A549 (cell line): Measurements from ENCODE around the gene APCDD1L.

ENCODE experiments used
- NPAS2 ChIP-seq: fragments of 250-450 bp; sonication (Bioruptor Pico); IDR thresholded peaks from 2 replicates; pipeline ENCODE4 v1.8.0; 2022; ENCODE audit warnings: mild to moderate bottlenecking, moderate library complexity, borderline replicate concordance
- POLR2A ChIP-seq: IDR thresholded peaks from 2 replicates; pipeline ENCODE4 v1.6.1; 2012; ENCODE audit warnings: mild to moderate bottlenecking, low read length
- RAD21 ChIP-seq, 2 experiments: fragments of >200 bp in 1 of 2; sonication (Bioruptor Twin) in 1 of 2; formaldehyde crosslinking in 1 of 2; IDR thresholded peaks in 1 of 2; conservative IDR thresholded peaks in 1 of 2; 2 replicates in 1 of 2; 3 replicates in 1 of 2; pipeline ENCODE4 v1.6.1; 2012 to 2018; ENCODE audit warnings: inconsistent platforms in 1 of 2
- TF ChIP-seq, protein P1 (sequence below): fragments of >200 bp; sonication (Bioruptor Twin); formaldehyde crosslinking; IDR thresholded peaks from 3 replicates; pipeline ENCODE4 v1.5.1; 2016
- TF ChIP-seq, protein P2 (sequence below): fragments of >200 bp; sonication (Bioruptor Twin); formaldehyde crosslinking; IDR thresholded peaks from 3 replicates; pipeline ENCODE4 v1.6.1; 2016

DNA sequence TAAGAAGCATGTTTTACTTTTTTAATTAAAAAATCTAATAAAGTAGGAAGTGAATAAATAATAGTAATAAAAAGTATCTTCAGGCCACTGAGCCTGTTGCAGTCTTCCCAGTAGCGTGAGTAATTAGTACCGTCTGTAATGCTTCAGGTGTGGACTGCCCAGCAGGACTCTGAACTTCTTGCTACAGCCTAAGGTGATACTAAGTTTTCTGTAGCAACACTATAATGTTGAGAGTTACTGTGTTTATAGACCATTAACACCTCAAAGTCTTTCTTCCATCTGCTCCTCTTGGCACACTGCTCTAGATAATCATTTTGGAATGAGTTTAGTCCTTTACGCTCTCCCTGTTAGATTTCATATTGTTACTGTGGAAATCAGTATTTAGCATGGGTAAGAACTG lies 97.8 kb downstream of the APCDD1L start:
- TF ChIP-seq NPAS2 (CRISPR knock-in tag) (no peak), RAD21 (conservative IDR thresholded peaks at IDR 0.05 in 1 of 2, IDR thresholded peaks at IDR 0.05 in 1 of 2) (no peak), POLR2A (no peak)
- TF ChIP-seq, protein P1, sequence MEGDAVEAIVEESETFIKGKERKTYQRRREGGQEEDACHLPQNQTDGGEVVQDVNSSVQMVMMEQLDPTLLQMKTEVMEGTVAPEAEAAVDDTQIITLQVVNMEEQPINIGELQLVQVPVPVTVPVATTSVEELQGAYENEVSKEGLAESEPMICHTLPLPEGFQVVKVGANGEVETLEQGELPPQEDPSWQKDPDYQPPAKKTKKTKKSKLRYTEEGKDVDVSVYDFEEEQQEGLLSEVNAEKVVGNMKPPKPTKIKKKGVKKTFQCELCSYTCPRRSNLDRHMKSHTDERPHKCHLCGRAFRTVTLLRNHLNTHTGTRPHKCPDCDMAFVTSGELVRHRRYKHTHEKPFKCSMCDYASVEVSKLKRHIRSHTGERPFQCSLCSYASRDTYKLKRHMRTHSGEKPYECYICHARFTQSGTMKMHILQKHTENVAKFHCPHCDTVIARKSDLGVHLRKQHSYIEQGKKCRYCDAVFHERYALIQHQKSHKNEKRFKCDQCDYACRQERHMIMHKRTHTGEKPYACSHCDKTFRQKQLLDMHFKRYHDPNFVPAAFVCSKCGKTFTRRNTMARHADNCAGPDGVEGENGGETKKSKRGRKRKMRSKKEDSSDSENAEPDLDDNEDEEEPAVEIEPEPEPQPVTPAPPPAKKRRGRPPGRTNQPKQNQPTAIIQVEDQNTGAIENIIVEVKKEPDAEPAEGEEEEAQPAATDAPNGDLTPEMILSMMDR: no peak
- TF ChIP-seq, protein P2, sequence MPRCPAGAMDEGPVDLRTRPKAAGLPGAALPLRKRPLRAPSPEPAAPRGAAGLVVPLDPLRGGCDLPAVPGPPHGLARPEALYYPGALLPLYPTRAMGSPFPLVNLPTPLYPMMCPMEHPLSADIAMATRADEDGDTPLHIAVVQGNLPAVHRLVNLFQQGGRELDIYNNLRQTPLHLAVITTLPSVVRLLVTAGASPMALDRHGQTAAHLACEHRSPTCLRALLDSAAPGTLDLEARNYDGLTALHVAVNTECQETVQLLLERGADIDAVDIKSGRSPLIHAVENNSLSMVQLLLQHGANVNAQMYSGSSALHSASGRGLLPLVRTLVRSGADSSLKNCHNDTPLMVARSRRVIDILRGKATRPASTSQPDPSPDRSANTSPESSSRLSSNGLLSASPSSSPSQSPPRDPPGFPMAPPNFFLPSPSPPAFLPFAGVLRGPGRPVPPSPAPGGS: no peak
